Spleen (tissue), 7 donors: ENCODE results near the gene CHCHD1.

ENCODE experiments used
- POLR2A ChIP-seq, 3 donors: fragments of 450-650 bp; IDR thresholded peaks; one replicate each; pipeline ENCODE4 v1.5.1; 2017; ENCODE audit warnings: antibody characterized with exemption in 3 of 3, mild to moderate bottlenecking in 1 of 3
- POLR2AphosphoS5 ChIP-seq, 3 donors: sonication (generic); formaldehyde crosslinking; IDR thresholded peaks; one replicate each; pipeline ENCODE4 v1.5.1; 2017; ENCODE audit warnings: antibody characterized with exemption in 3 of 3
- TF ChIP-seq, protein P1 (sequence below), 11 experiments: fragments of 200-600 bp in 7 of 11; fragments of 450-650 bp in 4 of 11; sonication (generic) in 4 of 11; IDR thresholded peaks in 8 of 11; conservative IDR thresholded peaks in 3 of 11; 1 replicate in 7 of 11; 2 replicates in 4 of 11; pipeline versions ENCODE4 v1.4.0 to v1.8.0; 2016 to 2021; ENCODE audit warnings: antibody characterized with exemption in 11 of 11, inconsistent platforms in 4 of 11, mild to moderate bottlenecking in 1 of 11
- donor health status: DM: no; HTN: no; CAD: no; lungs with moderate emphysema.
- donor health status: DM: no; HTN: no; CAD: no.
- donor health status: DM: no; HTN: no; CAD: no.

DNA sequence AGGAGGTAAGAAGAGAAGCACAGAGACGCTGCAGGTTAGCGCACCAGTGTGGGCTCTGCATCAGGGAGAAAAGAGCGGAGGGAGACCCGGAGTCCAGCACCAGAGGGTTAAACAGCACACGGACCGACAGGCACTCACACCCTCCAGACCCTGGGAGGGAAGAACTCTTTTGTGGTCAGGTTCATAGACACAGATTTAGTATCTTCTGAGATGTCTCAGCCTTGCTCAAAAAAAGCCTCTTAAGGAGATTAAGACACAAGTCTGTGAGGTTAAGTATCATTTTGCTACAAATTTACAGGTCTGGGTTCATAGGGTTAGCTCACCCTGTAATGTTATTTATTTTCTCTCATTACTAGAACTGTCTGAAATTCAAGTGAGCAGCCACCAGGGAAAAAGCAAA is 46.3 kb downstream of the CHCHD1 start:
- TF ChIP-seq, protein P1, sequence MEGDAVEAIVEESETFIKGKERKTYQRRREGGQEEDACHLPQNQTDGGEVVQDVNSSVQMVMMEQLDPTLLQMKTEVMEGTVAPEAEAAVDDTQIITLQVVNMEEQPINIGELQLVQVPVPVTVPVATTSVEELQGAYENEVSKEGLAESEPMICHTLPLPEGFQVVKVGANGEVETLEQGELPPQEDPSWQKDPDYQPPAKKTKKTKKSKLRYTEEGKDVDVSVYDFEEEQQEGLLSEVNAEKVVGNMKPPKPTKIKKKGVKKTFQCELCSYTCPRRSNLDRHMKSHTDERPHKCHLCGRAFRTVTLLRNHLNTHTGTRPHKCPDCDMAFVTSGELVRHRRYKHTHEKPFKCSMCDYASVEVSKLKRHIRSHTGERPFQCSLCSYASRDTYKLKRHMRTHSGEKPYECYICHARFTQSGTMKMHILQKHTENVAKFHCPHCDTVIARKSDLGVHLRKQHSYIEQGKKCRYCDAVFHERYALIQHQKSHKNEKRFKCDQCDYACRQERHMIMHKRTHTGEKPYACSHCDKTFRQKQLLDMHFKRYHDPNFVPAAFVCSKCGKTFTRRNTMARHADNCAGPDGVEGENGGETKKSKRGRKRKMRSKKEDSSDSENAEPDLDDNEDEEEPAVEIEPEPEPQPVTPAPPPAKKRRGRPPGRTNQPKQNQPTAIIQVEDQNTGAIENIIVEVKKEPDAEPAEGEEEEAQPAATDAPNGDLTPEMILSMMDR (IDR thresholded peaks at IDR 0.05 in 8 of 11, conservative IDR thresholded peaks at IDR 0.05 in 3 of 11), result no peak
- TF ChIP-seq POLR2A (IDR thresholded peaks at IDR 0.05) (no peak), POLR2AphosphoS5 (IDR thresholded peaks at IDR 0.05) (no peak)
